ENCODE data around the gene MB. TPM values are rescaled to one million over a fixed set of nuclear protein-coding genes. Genes with fewer than 3 reads are reported as not detected.

The MB gene
- polyA plus RNA-seq, 1 donor (not counting 4 experiments of a cell fraction or from before 2014, with no cell fraction given): not detected

DNA sequence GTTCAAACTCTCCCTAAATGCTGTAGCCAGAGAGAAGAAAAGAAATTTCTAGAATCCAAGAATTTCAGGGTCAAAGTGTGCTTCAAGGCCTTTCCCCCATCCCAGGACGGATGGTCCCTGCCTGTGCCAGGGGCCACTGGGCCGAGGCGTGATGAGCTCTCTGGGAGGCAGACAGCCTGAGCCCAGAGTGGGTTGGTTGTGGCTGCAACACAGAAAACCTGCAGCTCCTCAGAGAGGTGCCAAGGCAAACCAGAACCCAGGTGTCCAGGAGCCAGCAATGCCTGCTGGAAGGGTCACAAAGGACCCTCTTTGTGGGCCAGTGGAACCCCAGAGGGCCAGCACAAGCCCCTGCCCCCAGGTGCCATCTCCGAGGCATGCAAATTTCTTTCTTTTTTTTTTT lies 28.5 kb upstream of the MB start:
- Histone ChIP-seq H3K27ac (ENCODE audit: control insufficient read depth, insufficient read depth, low read length) (no peak overlapping the region), H3K4me1 (ENCODE audit: control insufficient read depth, extremely low read depth, insufficient read depth, low read length) (peaks cover 12% of the 10 kb centered on the region), H3K27me3 (ENCODE audit: control insufficient read depth, extremely low read depth, insufficient read depth, low read length) (no peaks in the 10 kb centered on the region), H3K36me3 (ENCODE audit: control insufficient read depth in 2 of 2, extremely low read depth in 1 of 2, insufficient read depth in 2 of 2, low read length in 2 of 2) (no peaks in the 10 kb centered on the region), H3K9me1 (ENCODE audit: control insufficient read depth, extremely low read depth, insufficient read depth, low read length) (no peaks in the 10 kb centered on the region), H2AFZ (ENCODE audit: control insufficient read depth, low read length) (no peak overlapping the region), H3K79me2 (ENCODE audit: control insufficient read depth, insufficient read depth, low read length) (peaks cover 3% of the 10 kb centered on the region), H4K20me1 (ENCODE audit: control insufficient read depth, extremely low read depth, insufficient read depth, low read length) (no peaks in the 10 kb centered on the region), H3K4me3 (ENCODE audit: control insufficient read depth in 2 of 3, extremely low read depth in 1 of 3, insufficient read depth in 2 of 3, low read depth in 1 of 3, low read length in 3 of 3) (no peak overlapping the region), H3K9me3 (ENCODE audit: control insufficient read depth, low read depth, low read length) (no peaks in the 10 kb centered on the region), H3K4me2 (ENCODE audit: control insufficient read depth, extremely low read depth, insufficient read depth, low read depth, low read length) (no peak overlapping the region), H3K9ac (ENCODE audit: control insufficient read depth, extremely low read depth, insufficient read depth, low read length) (no peak overlapping the region)
- dilution Hi-C loops (cut with MboI; ENCODE audit: extremely low pct_ligation_motif_present, low sequenced_read_pairs): no loop called here
- FAIRE-seq: no peak
- no peak for DNase-seq (ENCODE audit: low read depth, low spot score)
- no peak for TF ChIP-seq EZH2 (IDR thresholded peaks at IDR 0.05; ENCODE audit: low read length)
- TF ChIP-seq, protein P1, sequence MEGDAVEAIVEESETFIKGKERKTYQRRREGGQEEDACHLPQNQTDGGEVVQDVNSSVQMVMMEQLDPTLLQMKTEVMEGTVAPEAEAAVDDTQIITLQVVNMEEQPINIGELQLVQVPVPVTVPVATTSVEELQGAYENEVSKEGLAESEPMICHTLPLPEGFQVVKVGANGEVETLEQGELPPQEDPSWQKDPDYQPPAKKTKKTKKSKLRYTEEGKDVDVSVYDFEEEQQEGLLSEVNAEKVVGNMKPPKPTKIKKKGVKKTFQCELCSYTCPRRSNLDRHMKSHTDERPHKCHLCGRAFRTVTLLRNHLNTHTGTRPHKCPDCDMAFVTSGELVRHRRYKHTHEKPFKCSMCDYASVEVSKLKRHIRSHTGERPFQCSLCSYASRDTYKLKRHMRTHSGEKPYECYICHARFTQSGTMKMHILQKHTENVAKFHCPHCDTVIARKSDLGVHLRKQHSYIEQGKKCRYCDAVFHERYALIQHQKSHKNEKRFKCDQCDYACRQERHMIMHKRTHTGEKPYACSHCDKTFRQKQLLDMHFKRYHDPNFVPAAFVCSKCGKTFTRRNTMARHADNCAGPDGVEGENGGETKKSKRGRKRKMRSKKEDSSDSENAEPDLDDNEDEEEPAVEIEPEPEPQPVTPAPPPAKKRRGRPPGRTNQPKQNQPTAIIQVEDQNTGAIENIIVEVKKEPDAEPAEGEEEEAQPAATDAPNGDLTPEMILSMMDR (optimal IDR thresholded peaks at IDR 0.05 in 1 of 3, IDR thresholded peaks at IDR 0.05 in 1 of 3, conservative IDR thresholded peaks at IDR 0.05 in 1 of 3; ENCODE audit: extremely low read depth in 1 of 3, insufficient read depth in 2 of 3, low read length in 3 of 3): no peak

DNA sequence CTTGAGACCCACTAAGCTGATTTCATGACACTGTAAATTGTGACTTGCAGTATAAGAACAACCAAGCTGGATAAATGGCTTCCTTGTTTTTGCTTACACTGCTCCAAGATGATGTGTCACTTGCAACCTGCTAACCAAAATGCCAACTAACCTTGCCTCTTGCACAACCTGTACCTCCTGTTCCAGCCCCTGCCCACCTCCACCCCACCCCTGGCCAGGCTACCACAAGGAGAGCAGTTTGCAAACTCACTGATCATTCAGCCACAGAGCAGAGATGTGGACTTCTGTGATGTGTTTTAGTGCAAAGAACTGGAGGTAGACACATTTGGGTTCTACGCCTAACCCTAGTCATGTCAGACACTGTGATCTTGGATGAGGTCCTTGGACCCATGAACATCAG lies 26.9 kb upstream of the MB start:
- H2AFZ ChIP-seq (ENCODE audit: control insufficient read depth, low read length): no peak overlapping the region
- dilution Hi-C loops (cut with MboI; ENCODE audit: extremely low pct_ligation_motif_present, low sequenced_read_pairs): no loop called here
- FAIRE-seq (peak; percentile 48), DNase-seq (ENCODE audit: low read depth, low spot score) (no peak)
- no peak for TF ChIP-seq EZH2 (IDR thresholded peaks at IDR 0.05; ENCODE audit: low read length)
- H3K4me2 ChIP-seq (ENCODE audit: control insufficient read depth, extremely low read depth, insufficient read depth, low read depth, low read length): no peak overlapping the region
- H3K9me1 ChIP-seq (ENCODE audit: control insufficient read depth, extremely low read depth, insufficient read depth, low read length): no peaks in the 10 kb centered on the region
- H3K79me2 ChIP-seq (ENCODE audit: control insufficient read depth, insufficient read depth, low read length): no peaks in the 10 kb centered on the region
- no peaks in the 10 kb centered on the region for H3K9me3 ChIP-seq (ENCODE audit: control insufficient read depth, low read depth, low read length)
- H3K27ac ChIP-seq (ENCODE audit: control insufficient read depth, insufficient read depth, low read length): no peak overlapping the region
- H3K36me3 ChIP-seq (ENCODE audit: control insufficient read depth in 2 of 2, extremely low read depth in 1 of 2, insufficient read depth in 2 of 2, low read length in 2 of 2): no peaks in the 10 kb centered on the region
- H3K9ac ChIP-seq (ENCODE audit: control insufficient read depth, extremely low read depth, insufficient read depth, low read length): no peak overlapping the region
- peaks cover 8% of the 10 kb centered on the region for H3K4me1 ChIP-seq (ENCODE audit: control insufficient read depth, extremely low read depth, insufficient read depth, low read length)
- no peaks in the 10 kb centered on the region for H4K20me1 ChIP-seq (ENCODE audit: control insufficient read depth, extremely low read depth, insufficient read depth, low read length)
- no peaks in the 10 kb centered on the region for H3K27me3 ChIP-seq (ENCODE audit: control insufficient read depth, extremely low read depth, insufficient read depth, low read length)
- no peak overlapping the region for H3K4me3 ChIP-seq (ENCODE audit: control insufficient read depth in 2 of 3, extremely low read depth in 1 of 3, insufficient read depth in 2 of 3, low read depth in 1 of 3, low read length in 3 of 3)

DNA sequence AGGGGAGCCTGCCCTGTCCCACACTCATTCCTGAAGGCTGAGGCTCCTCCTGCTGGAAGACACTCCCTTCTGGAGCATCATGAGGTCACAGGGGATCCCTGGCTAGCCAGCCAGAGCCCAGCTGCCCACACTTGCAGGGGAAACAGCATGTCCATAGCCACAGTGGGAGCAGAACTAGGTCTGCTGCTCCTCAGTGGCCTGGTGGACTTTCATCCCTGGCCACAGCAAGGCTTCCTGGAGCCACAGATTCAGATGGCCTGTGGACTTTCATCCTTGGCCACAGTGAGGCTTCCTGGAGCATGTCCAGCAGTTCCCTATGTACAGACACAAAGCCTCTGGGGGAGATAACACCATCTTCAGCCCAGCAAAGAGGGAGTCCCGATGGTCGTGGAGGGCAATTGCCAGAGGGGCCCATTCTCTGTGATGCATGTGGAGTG lies 25.2 kb upstream of the MB start:
- Histone ChIP-seq H4K20me1 (ENCODE audit: control insufficient read depth, extremely low read depth, insufficient read depth, low read length) (no peaks in the 10 kb centered on the region), H2AFZ (ENCODE audit: control insufficient read depth, low read length) (no peak overlapping the region), H3K27me3 (ENCODE audit: control insufficient read depth, extremely low read depth, insufficient read depth, low read length) (no peaks in the 10 kb centered on the region), H3K4me2 (ENCODE audit: control insufficient read depth, extremely low read depth, insufficient read depth, low read depth, low read length) (no peak overlapping the region), H3K4me1 (ENCODE audit: control insufficient read depth, extremely low read depth, insufficient read depth, low read length) (peaks cover 3% of the 10 kb centered on the region), H3K4me3 (ENCODE audit: control insufficient read depth in 2 of 3, extremely low read depth in 1 of 3, insufficient read depth in 2 of 3, low read depth in 1 of 3, low read length in 3 of 3) (no peak overlapping the region), H3K9me1 (ENCODE audit: control insufficient read depth, extremely low read depth, insufficient read depth, low read length) (no peaks in the 10 kb centered on the region), H3K9ac (ENCODE audit: control insufficient read depth, extremely low read depth, insufficient read depth, low read length) (no peak overlapping the region), H3K36me3 (ENCODE audit: control insufficient read depth in 2 of 2, extremely low read depth in 1 of 2, insufficient read depth in 2 of 2, low read length in 2 of 2) (no peaks in the 10 kb centered on the region), H3K9me3 (ENCODE audit: control insufficient read depth, low read depth, low read length) (no peaks in the 10 kb centered on the region), H3K27ac (ENCODE audit: control insufficient read depth, insufficient read depth, low read length) (no peak overlapping the region), H3K79me2 (ENCODE audit: control insufficient read depth, insufficient read depth, low read length) (no peaks in the 10 kb centered on the region)
- dilution Hi-C loops (cut with MboI; ENCODE audit: extremely low pct_ligation_motif_present, low sequenced_read_pairs): no loop called here
- no peak for TF ChIP-seq EZH2 (IDR thresholded peaks at IDR 0.05; ENCODE audit: low read length)
- TF ChIP-seq, protein P1 (optimal IDR thresholded peaks at IDR 0.05 in 1 of 3, IDR thresholded peaks at IDR 0.05 in 1 of 3, conservative IDR thresholded peaks at IDR 0.05 in 1 of 3; ENCODE audit: extremely low read depth in 1 of 3, insufficient read depth in 2 of 3, low read length in 3 of 3): no peak
- FAIRE-seq (no peak), DNase-seq (ENCODE audit: low read depth, low spot score) (no peak)

All from keratinocyte (primary cell).